ACHN (cell line): ENCODE data around the gene SLC27A1.
"Not testable (repeated sequence)": the region's sequence is repeated elsewhere in the genome, so short reads cannot be mapped to it uniquely, and the experiment has no call there.

ENCODE experiments used
- DNase-seq: peaks from one replicate; pipeline ENCODE4 v3.0.0-alpha.2; 2015
- in situ Hi-C: cut with HindIII; loops from 2 replicates; pipeline ENCODE4 v1.10.0; 2017; ENCODE audit warnings: low sequenced_read_pairs, low pct_ligation_motif_present, low pct_unique_long_range_greater_than_20kb

Gene SLC27A1

DNA sequence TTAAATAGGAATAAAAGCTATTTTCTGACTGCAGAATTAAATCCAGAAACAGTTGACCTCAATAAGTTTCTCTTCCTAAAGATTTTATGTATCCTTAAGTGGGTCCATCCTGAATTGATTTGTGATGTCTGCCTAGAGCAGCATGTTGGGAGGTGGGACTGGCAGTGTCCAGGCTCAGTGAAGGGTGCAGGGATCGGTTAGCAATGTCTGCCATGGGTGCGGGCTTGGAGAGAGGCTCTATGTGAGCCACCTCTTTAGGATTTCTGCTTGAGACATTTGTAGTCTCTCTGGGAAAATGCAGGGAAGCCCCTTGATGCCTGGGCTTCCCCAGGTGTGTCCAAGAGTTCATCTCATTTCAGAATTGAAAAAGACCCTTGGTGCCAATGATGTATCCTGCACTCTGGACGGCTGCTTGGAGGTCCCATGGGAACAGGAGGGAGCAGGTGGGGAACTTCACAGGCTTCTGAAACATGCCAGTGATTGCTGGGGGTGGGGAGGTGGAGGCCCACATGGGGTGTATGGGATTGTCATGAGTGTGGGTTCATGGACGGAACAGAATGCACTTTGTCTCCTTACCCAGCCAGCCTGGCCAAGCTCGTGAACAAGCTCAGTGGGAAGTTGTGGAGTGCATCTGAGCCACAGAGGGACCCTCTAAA, 78.9 kb downstream of the SLC27A1 start:
- no peak for DNase-seq
- in situ Hi-C loops: no loop called here

DNA sequence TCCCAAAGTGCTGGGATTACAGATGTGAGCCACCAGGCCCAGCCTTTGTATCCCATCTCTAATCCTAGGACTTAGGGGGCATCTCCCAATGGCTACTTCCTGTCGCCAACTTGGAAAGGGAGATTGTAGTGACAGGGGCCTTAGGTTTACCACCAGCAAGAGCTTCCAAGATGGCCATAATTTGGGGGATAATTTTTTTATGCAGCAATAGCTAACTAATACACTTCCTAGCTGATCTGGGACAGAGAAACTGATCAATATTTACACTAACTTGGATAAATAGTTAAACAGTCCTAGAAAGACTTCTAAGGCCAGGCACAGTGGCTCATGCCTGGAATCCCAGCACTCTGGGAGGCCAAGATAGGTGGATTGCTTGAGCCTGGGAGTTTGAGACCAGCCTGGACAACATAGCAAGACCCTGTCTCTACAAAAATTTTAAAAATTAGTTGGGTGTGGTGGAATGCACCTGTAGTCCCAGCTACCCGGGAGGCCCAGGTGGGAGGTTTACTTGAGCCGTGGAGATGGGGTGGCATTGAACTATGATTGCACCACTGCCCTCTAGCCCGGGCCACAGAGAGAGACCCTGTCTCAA, 79.8 kb downstream of the SLC27A1 start:
- in situ Hi-C loops: no loop called here
- no peak for DNase-seq

DNA sequence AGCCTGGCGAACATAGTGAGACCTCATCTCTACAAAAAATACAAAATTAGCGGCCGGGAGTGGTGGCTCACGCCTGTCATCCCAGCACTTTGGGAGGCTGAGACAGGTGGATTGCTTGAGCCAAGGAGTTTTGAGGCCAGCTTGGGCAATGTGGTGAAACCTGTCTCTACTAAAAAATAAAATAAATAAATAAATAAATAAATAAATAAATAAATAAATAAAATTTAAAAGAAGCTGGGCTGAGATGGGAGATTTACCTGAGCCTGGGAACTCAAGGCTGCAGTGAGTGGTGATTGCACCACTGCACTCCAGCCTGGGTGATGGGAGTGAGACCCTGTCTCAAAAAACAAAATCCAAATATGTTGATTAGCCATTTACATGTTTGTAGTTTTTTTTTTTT, 82.4 kb downstream of the SLC27A1 start:
- DNase-seq, in situ Hi-C loops: not testable (repeated sequence)

DNA sequence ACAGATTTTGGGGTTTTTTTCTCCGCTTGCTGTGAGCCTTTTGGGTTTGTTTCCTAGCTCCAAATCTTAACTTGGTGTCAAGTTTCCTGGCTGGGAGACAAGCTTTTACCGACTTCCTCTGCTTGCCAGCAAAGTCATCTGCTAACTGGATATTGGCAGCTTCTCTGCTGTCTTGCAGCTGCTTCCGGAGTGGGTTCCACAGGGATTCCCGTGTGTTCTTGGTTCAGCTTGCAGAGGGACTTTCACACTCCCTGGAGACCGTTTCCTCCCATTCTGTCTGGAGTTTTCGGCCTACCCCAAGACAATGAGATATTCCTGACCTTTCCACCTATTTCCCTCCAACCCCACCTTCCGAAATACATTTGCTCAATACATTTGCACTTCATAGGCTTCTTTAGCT, 82.9 kb downstream of the SLC27A1 start:
- DNase-seq: no peak
- in situ Hi-C loops: no loop called here

DNA sequence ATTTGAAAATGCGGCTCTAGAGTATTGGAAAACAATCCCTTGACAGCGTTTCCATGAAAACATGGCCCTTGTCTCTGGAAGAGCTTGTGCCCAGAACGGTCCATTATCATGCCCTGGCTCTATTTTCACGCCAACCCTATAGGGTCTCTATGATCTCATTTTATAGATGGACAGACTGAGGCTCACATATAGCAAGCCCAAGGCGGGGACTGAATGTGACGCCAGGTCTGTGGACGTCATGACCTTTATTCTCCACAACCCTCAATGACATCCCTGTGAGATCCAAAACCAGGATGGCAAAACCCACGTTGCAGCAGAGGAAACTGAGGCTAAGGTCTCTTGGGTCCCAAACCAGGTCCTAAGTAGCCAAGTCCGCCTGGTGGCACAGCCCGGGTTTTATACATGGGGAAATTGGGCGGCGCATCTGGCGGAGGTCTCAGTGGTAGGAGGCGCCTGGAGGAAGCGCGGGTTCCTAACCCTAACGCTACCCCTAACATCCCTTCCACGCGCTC, 84.7 kb downstream of the SLC27A1 start:
- DNase-seq: no peak
- in situ Hi-C loops: no loop called here

DNA sequence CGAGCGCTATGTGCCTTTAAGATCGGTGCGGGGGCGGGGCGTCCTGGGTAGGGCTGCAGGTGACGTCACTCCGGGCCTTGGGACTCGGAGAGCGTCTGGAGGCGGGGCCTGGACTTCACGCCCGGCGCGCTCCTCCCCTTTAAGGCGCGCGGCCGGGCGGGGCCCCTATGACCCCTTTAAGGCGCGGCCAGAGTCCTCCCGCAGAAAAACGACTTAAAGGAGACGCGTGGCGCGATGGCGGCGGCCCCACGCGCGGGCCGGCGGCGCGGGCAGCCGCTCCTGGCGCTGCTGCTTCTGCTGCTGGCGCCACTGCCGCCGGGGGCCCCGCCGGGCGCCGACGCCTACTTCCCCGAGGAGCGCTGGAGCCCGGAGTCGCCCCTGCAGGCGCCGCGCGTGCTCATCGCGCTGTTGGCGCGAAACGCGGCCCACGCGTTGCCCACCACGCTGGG, 85.2 kb downstream of the SLC27A1 start, which contains the start of gene COLGALT1:
Gene COLGALT1 (plus strand): TSS at position 170 of the 449 bp plus-strand sequence. CDS start 65 bp downstream, at position 235.
- in situ Hi-C loops: no loop called here
- peak; percentile 94 for DNase-seq
